CD4-positive, alpha-beta T cell treated with Interferon alpha-2 for 1 hour (primary cell): ENCODE data around the gene SLC34A3.

Experiments used
- DNase-seq, 2 donors: peaks; one replicate each; pipeline ENCODE4 v3.0.0-alpha.2; 2020 to 2022

Gene SLC34A3

DNA sequence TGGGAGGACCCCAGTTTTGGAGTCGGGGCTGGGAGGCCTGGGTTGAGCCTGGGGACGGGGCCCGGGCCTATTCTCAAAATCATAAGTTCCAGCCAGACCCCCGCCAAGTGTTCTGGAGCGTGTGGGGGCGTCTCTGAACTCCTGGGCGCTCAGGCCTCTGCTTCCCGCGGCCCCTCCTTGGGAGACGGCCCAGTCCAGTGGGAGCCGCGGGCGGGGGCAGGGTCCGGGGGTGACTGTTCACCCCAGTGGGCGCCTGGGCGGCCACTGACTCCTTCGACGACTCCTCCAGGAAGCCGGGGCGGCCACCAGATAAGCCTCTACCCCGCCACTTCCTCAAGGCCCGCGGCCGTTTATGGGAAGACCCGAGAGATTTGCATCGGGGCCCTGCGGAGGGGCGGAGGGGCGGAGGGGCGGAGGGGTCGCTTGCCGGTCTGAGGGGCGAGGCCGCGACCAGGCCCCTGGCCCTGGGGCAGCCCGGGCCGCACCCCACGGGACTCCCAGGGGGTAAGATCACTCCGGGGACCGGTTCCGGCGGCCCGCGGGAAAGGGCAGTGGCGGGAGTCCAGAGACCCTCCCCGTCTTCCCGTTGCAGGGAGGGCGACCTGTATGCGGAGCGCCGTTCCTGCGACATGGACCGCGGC lies 47.5 kb downstream of the SLC34A3 start:
- DNase-seq: peak in 1 of 2 donors; percentile 13

DNA sequence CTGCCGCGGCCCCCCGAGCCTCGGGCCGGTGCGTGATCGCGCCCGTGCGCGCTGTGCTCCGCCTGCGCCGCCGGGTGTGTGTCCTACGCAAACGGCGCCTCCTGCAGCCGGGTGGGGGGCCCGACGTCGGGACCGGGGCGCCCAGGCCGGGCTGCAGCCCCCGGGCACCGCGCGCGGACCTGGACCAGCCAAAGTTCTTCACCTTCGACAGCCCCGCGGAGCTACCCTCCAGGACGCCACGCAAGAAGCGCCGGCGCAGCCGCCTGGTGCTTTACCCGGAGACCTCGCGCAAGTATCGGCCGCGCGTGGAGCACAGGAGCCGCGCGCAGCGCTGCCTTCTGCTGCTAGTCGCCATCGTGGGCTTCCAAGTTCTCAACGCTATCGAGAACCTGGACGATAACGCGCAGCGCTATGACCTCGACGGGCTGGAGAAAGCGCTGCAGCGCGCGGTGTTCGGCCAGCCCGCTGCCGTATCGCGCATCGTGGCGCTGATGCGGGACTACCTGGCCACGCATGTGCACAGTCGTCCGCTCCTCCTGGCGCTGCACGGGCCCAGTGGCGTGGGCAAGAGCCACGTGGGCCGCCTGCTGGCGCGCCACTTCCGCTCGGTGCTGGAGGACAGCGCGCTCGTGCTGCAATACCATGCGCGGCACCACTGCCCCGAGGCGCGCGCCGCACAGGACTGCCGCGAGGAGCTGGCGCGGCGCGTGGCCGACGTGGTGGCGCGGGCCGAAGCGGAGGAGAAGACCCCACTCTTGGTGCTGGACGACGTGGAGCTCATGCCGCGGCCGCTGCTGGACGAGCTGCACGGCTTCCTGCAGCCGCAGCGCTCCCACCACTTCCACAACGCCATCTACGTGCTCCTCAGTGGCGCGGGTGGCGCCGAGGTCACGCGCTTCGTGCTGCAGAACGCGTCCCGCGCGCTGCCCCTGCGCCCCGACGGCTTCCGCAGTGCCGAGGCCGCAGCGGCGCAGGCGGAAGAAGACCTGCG lies 48.3 kb downstream of the SLC34A3 start:
- DNase-seq: no peak

- DNase-seq: no peak
These were observed 49.2 kb downstream of the SLC34A3 start for GRCh38 chr9:137279741-137280473.

GRCh38 chr9:137280474-137281344 lies 50.0 kb downstream of the SLC34A3 start:
- DNase-seq: no peak

DNA sequence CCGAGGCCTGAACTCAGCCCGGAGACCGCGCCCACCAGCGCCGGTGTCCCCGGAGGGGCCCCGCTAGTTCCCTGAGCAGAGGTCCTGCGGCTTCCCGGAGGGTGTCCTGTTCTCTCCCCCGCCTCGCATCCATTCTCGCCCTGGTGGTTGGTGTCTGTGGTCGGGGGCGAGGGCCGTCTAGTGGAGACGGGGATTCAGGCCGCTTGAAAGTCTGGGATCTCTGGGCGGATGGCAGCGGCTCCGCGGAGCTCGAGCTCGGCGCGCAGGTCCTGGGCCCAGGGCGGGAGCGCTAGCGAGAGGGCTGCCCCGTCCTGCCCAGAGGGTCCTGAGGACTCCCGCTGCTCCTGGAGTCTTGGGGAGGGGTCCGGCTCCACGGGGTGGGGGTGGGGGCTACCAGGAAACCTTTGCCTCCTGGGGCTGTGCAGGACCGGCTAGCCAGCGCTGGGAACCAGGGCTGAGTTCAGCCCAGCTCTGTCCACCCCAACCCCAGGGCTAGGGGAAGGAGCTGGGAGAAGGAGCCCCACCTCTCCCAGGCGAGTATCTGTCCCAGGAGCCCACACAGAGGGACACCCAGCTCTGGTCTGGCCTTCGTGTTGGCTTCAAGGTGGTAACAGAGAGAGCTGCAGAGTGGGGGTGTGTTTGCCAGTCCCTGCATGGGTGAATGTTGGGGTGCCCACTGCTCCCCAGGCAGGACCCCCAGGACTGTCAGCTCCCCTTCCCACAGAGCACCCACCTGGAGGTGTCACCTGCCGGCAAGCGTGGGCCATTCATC lies 50.8 kb downstream of the SLC34A3 start:
- DNase-seq: no peak
